Measurements from ENCODE around the gene LCP1.
A peak's percentile ranks its signal among the peaks of the same experiment; 100 is the strongest.

LCP1 gene

GRCh38 chr13:46195016-46195415 is 13.0 kb upstream of the LCP1 start:
- no peak for ATAC-seq (ENCODE audit: low read depth)
- Histone ChIP-seq H3K4me3 (ENCODE audit: severe bottlenecking) (no peak overlapping the region), H3K27ac (ENCODE audit: poor library complexity, severe bottlenecking) (no peak overlapping the region)

GRCh38 chr13:46192412-46192811 is 10.4 kb upstream of the LCP1 start:
- no peak for ATAC-seq (ENCODE audit: low read depth)

More at GRCh38 chr13:46195016-46195415, 13.0 kb upstream of the LCP1 start:
- no peak for TF ChIP-seq CTCF (IDR thresholded peaks at IDR 0.05; ENCODE audit: poor library complexity, severe bottlenecking)
- Histone ChIP-seq H3K9me3 (ENCODE audit: severe bottlenecking) (no peaks in the 10 kb centered on the region), H3K36me3 (ENCODE audit: low read depth) (no peaks in the 10 kb centered on the region), H3K27me3 (ENCODE audit: insufficient read depth, poor library complexity, severe bottlenecking) (no peaks in the 10 kb centered on the region), H3K4me1 (ENCODE audit: insufficient read depth, poor library complexity, severe bottlenecking) (no peaks in the 10 kb centered on the region)
- no peak for DNase-seq (ENCODE audit: low spot score)

GRCh38 chr13:46185634-46186033 is 3.7 kb upstream of the LCP1 start:
- DNase-seq (ENCODE audit: low spot score) (no peak), ATAC-seq (ENCODE audit: low read depth) (no peak)
- TF ChIP-seq CTCF (IDR thresholded peaks at IDR 0.05; ENCODE audit: poor library complexity, severe bottlenecking) = no peak
- H3K27ac ChIP-seq (ENCODE audit: poor library complexity, severe bottlenecking) = no peak overlapping the region
- no peak overlapping the region for H3K4me3 ChIP-seq (ENCODE audit: severe bottlenecking)
- no peaks in the 10 kb centered on the region for H3K27me3 ChIP-seq (ENCODE audit: insufficient read depth, poor library complexity, severe bottlenecking)
- peaks cover 3% of the 10 kb centered on the region for H3K4me1 ChIP-seq (ENCODE audit: insufficient read depth, poor library complexity, severe bottlenecking)
- H3K9me3 ChIP-seq (ENCODE audit: severe bottlenecking) = no peaks in the 10 kb centered on the region
- H3K36me3 ChIP-seq (ENCODE audit: low read depth) = no peaks in the 10 kb centered on the region

More at GRCh38 chr13:46192412-46192811, 10.4 kb upstream of the LCP1 start:
- Histone ChIP-seq H3K36me3 (ENCODE audit: low read depth) (no peaks in the 10 kb centered on the region), H3K4me3 (ENCODE audit: severe bottlenecking) (no peak overlapping the region), H3K9me3 (ENCODE audit: severe bottlenecking) (no peaks in the 10 kb centered on the region), H3K27ac (ENCODE audit: poor library complexity, severe bottlenecking) (no peak overlapping the region), H3K27me3 (ENCODE audit: insufficient read depth, poor library complexity, severe bottlenecking) (no peaks in the 10 kb centered on the region), H3K4me1 (ENCODE audit: insufficient read depth, poor library complexity, severe bottlenecking) (no peaks in the 10 kb centered on the region)
- DNase-seq (ENCODE audit: low spot score) = no peak
- TF ChIP-seq CTCF (IDR thresholded peaks at IDR 0.05; ENCODE audit: poor library complexity, severe bottlenecking) = no peak

GRCh38 chr13:46184277-46184699 is 2.3 kb upstream of the LCP1 start:
- DNase-seq (ENCODE audit: low spot score) = no peak
- peak; percentile 14 for TF ChIP-seq CTCF (IDR thresholded peaks at IDR 0.05; ENCODE audit: poor library complexity, severe bottlenecking)

GRCh38 chr13:46183018-46183946 is 1.3 kb upstream of the LCP1 start:
- no peak for TF ChIP-seq CTCF (IDR thresholded peaks at IDR 0.05; ENCODE audit: poor library complexity, severe bottlenecking)
- no peak for ATAC-seq (ENCODE audit: low read depth)
- Histone ChIP-seq H3K4me3 (ENCODE audit: severe bottlenecking) (no peak overlapping the region), H3K27me3 (ENCODE audit: insufficient read depth, poor library complexity, severe bottlenecking) (no peaks in the 10 kb centered on the region), H3K36me3 (ENCODE audit: low read depth) (no peaks in the 10 kb centered on the region), H3K27ac (ENCODE audit: poor library complexity, severe bottlenecking) (no peak overlapping the region), H3K4me1 (ENCODE audit: insufficient read depth, poor library complexity, severe bottlenecking) (peaks cover 3% of the 10 kb centered on the region), H3K9me3 (ENCODE audit: severe bottlenecking) (no peaks in the 10 kb centered on the region)
- no peak for DNase-seq (ENCODE audit: low spot score)

More at GRCh38 chr13:46184277-46184699, 2.3 kb upstream of the LCP1 start:
- peaks cover 3% of the 10 kb centered on the region for H3K4me1 ChIP-seq (ENCODE audit: insufficient read depth, poor library complexity, severe bottlenecking)
- H3K4me3 ChIP-seq (ENCODE audit: severe bottlenecking) = no peak overlapping the region
- no peaks in the 10 kb centered on the region for H3K9me3 ChIP-seq (ENCODE audit: severe bottlenecking)
- no peaks in the 10 kb centered on the region for H3K36me3 ChIP-seq (ENCODE audit: low read depth)
- no peaks in the 10 kb centered on the region for H3K27me3 ChIP-seq (ENCODE audit: insufficient read depth, poor library complexity, severe bottlenecking)
- H3K27ac ChIP-seq (ENCODE audit: poor library complexity, severe bottlenecking) = no peak overlapping the region
- no peak for ATAC-seq (ENCODE audit: low read depth)
